NCI-H345 treated with DMSO at 0.1 percent for 48 hours (cell line): ENCODE results near the gene SPAG6.

ENCODE experiments used
- DNase-seq: peaks from one replicate; lab custom pipeline; 2025; ENCODE audit not compliant: unreplicated experiment; lab: John Stamatoyannopoulos, UW

Gene SPAG6

GRCh38 chr10:22429981-22430421 lies 84.7 kb downstream of the SPAG6 start:
- no peak for DNase-seq

GRCh38 chr10:22433875-22434274 lies 88.6 kb downstream of the SPAG6 start:
- no peak for DNase-seq

- no peak for DNase-seq
Observed at GRCh38 chr10:22434521-22434920, 89.2 kb downstream of the SPAG6 start.

GRCh38 chr10:22435650-22436049 lies 90.4 kb downstream of the SPAG6 start:
- no peak for DNase-seq

GRCh38 chr10:22436526-22436892 lies 91.2 kb downstream of the SPAG6 start:
- no peak for DNase-seq

GRCh38 chr10:22436893-22437619 lies 91.8 kb downstream of the SPAG6 start:
- DNase-seq: peak; percentile 11

- DNase-seq: peak; percentile 14
Observed at GRCh38 chr10:22437620-22438588, 92.6 kb downstream of the SPAG6 start.

- DNase-seq: no peak
Observed at GRCh38 chr10:22438711-22439110, 93.4 kb downstream of the SPAG6 start.

- DNase-seq: no peak
Observed at GRCh38 chr10:22442063-22442462, 96.8 kb downstream of the SPAG6 start.

GRCh38 chr10:22442468-22442867 lies 97.2 kb downstream of the SPAG6 start:
- no peak for DNase-seq

- DNase-seq: no peak
Observed at GRCh38 chr10:22443175-22443901, 98.0 kb downstream of the SPAG6 start.

- DNase-seq: no peak
Observed at GRCh38 chr10:22444219-22444788, 99.0 kb downstream of the SPAG6 start.

- DNase-seq: no peak
Observed at GRCh38 chr10:22445495-22445894, 100.2 kb downstream of the SPAG6 start.

GRCh38 chr10:22447068-22447467 lies 101.8 kb downstream of the SPAG6 start:
- DNase-seq: no peak

- no peak for DNase-seq
Observed at GRCh38 chr10:22451346-22451745, 106.0 kb downstream of the SPAG6 start.

- DNase-seq: no peak
Observed at GRCh38 chr10:22453320-22453719, 108.0 kb downstream of the SPAG6 start.

- peak; percentile 46 for DNase-seq
Observed at GRCh38 chr10:22453948-22454591, 108.8 kb downstream of the SPAG6 start.

GRCh38 chr10:22454634-22455033 lies 109.3 kb downstream of the SPAG6 start:
- DNase-seq: no peak

- no peak for DNase-seq
Observed at GRCh38 chr10:22455068-22455857, 110.0 kb downstream of the SPAG6 start.

- no peak for DNase-seq
Observed at GRCh38 chr10:22456486-22456885, 111.2 kb downstream of the SPAG6 start.
